Adrenal gland (tissue), 12 donors: ENCODE measurements around the gene LCK. TPM values are rescaled to one million over a fixed set of nuclear protein-coding genes. Genes with fewer than 3 reads are reported as not detected.

Experiments used
- DNase-seq, 7 donors: peaks; one replicate each; pipeline ENCODE4 v3.0.0-alpha.2; 2019 to 2020
- H3K27ac ChIP-seq, 5 donors: fragments of 200-600 bp; sonication (generic) in 4 of 5; 1 replicate in 3 of 5; 2 replicates in 2 of 5; pipeline versions ENCODE4 v1.5.1 to v1.8.0; 2016 to 2020; ENCODE audit warnings: mild to moderate bottlenecking in 1 of 5
- H3K27me3 ChIP-seq: fragments of 200-600 bp; 2 replicates; pipeline ENCODE4 v1.8.0; 2021
- H3K36me3 ChIP-seq, 2 donors: fragments of 200-600 bp; replicated peaks in 1 of 2; 1 replicate in 1 of 2; 2 replicates in 1 of 2; pipeline versions ENCODE4 v1.5.1 to v1.8.0; 2018 to 2022
- H3K4me1 ChIP-seq, 2 donors: fragments of 200-600 bp; replicated peaks in 1 of 2; 1 replicate in 1 of 2; 2 replicates in 1 of 2; pipeline versions ENCODE4 v1.5.1 to v1.8.0; 2018 to 2021
- H3K4me3 ChIP-seq, 4 donors: fragments of 200-600 bp; sonication (generic) in 3 of 4; one replicate each; pipeline ENCODE4 v1.5.1; 2016 to 2018
- H3K9me3 ChIP-seq, 3 donors: fragments of 200-600 bp; sonication (generic) in 1 of 3; replicated peaks in 1 of 3; 1 replicate in 2 of 3; 2 replicates in 1 of 3; pipeline versions ENCODE4 v1.5.1 to v1.8.0; 2016 to 2021
- POLR2A ChIP-seq, 2 donors: fragments of 450-650 bp; IDR thresholded peaks; one replicate each; pipeline ENCODE4 v1.6.1; 2017; ENCODE audit warnings: antibody characterized with exemption in 2 of 2, mild to moderate bottlenecking in 2 of 2, moderate library complexity in 1 of 2
- WGBS, 4 donors: extraction: QIAGEN DNeasy Blood & Tissue Kit in 2 of 4; methylation state at CpG; one replicate each; pipeline versions ENCODE4 v1.1.5 to v1.1.7; 2013 to 2017; 5-methylcytosine and 5-hydroxymethylcytosine counted together
- intact Hi-C, 2 donors: fragments of 100-400 bp; cut with DNase I; formaldehyde crosslinking; loops; one replicate each; pipeline versions ENCODE4 v1.14.1 to v1.15.0; 2022 to 2023
- polyA plus RNA-seq, 3 donors: library from polyadenylated mRNA; stranded (reverse); fragments of 200-250 nt in 2 of 3; fragments of 350-450 nt in 1 of 3; fragmentation: Illumina TruSeq in 1 of 3; extraction: RNeasy Lipid Tissue Mini Kit (QIAGEN cat#74804) in 1 of 3; gene quantifications; one replicate each; pipeline ENCODE4 v1.2.3, GENCODE V29; 2013 to 2014
- small RNA-seq, 2 donors: library from RNA; depleted of rRNA; stranded (forward); fragments of <200 nt; gene quantifications; one replicate each; pipeline ENCODE3, GENCODE V24; 2016
- total RNA-seq, 9 donors: library from RNA; depleted of rRNA in 4 of 9; stranded (reverse); fragments of >200 nt in 4 of 9; fragments of 120-200 nt in 1 of 9; fragmentation: NEBNext Ultra II Directional in 1 of 9; extraction: Animal tissue kit (Norgen Biotek cat#: 25700) in 1 of 9; gene quantifications; one replicate each; pipeline versions ENCODE4 v1.1.0 to v1.2.4, GENCODE V29; 2013 to 2023
- TF ChIP-seq, protein P1 (sequence below), 6 experiments: fragments of 450-650 bp in 4 of 6; fragments of 200-600 bp in 2 of 6; sonication (generic) in 1 of 6; IDR thresholded peaks; 1 replicate in 5 of 6; 2 replicates in 1 of 6; pipeline versions ENCODE4 v1.5.1 to v1.8.0; 2016 to 2021; ENCODE audit warnings: antibody characterized with exemption in 6 of 6, mild to moderate bottlenecking in 2 of 6, moderate library complexity in 1 of 6
- donor health status: healthy with polysubstance abuse.
- donor health status: Bipolar disorder and iron deficiency.
- donor health status: DM: yes; HTN: yes; CAD: no.
- donor health status: DM: no; HTN: no; CAD: no.
- donor health status: DM: no; HTN: no; CAD: no.
- donor health status: DM: yes; HTN: yes; CAD: no.

The LCK gene
- total and polyA plus RNA-seq, 12 donors, result 0.30 to 2.9 (median 1.8) TPM

DNA sequence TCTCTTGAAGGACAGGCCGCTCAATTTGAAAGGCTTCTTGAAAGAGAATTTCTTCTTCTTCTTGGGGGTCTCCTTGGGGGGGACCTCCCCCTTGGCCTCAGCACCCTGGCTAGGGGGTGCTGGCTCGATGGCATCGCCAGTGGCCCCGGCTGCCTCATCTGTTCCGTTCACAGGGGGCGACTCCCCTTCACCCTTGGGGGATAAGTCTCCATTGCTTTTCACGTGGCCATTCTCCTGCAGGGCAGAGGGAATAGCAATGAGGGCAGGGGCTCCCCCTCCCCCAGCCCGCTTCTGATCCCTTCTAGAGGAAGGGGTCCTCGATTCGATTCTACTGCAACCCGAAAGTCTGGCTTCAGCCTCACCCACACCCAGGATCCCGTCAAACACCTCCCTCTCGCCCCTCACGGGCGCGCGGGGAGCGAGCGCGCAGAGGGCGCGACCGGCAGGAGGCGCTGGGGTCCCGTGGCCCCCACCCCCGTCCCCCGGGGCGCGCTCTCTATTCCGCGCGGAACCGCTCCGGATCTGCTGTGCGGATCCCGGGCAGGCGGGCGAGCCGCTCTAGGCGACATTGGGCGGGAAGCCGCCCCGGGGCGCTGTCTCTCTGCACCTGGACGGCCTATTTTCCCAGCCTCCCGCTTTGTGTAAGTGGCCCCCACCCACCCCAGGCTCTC, 83.9 kb downstream of the LCK start:
- Histone ChIP-seq H3K27me3 (no peaks in the 10 kb centered on the region), H3K27ac (peak overlapping the region in 3 of 5 donors; percentile 49 to 81 (median 51)), H3K9me3 (no peaks in the 10 kb centered on the region), H3K4me1 (peaks cover 6 to 27% of the 10 kb centered on the region in 2 donors), H3K36me3 (peaks cover 0 to 37% of the 10 kb centered on the region in 2 donors), H3K4me3 (peak overlapping the region in 3 of 4 donors; percentile 6 to 91 (median 40))
- peak in 6 of 7 donors; percentile 59 to 73 (median 62) for DNase-seq
- 1 to 24% (median 3%) methylated on average over 5 to 46 of the region's 46 CpGs for WGBS, 4 donors
- TF ChIP-seq, protein P1, sequence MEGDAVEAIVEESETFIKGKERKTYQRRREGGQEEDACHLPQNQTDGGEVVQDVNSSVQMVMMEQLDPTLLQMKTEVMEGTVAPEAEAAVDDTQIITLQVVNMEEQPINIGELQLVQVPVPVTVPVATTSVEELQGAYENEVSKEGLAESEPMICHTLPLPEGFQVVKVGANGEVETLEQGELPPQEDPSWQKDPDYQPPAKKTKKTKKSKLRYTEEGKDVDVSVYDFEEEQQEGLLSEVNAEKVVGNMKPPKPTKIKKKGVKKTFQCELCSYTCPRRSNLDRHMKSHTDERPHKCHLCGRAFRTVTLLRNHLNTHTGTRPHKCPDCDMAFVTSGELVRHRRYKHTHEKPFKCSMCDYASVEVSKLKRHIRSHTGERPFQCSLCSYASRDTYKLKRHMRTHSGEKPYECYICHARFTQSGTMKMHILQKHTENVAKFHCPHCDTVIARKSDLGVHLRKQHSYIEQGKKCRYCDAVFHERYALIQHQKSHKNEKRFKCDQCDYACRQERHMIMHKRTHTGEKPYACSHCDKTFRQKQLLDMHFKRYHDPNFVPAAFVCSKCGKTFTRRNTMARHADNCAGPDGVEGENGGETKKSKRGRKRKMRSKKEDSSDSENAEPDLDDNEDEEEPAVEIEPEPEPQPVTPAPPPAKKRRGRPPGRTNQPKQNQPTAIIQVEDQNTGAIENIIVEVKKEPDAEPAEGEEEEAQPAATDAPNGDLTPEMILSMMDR (IDR thresholded peaks at IDR 0.05), result peak; percentile 30 to 67 (median 59)
- no peak for TF ChIP-seq POLR2A (IDR thresholded peaks at IDR 0.05)
- intact Hi-C loops, result no loop called here

DNA sequence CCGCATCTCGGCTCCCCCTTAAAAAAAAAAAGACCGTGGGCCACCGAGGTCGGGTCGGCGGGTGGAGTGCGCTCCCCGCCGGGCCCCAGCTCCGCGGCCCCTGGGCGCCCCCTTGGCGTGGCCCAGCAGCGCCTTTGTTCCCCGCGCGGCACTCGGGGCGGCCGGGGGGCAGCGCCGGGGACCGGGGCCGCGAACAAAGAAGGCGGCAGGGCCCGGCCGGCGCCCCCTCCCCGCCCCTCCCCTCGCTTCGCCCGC, 84.4 kb downstream of the LCK start:
- intact Hi-C loops, result no loop called here
- 0 to 3% (median 1%) methylated on average over 11 to 34 of the region's 34 CpGs; no CpG with 5 or more reads in 1 of the 4 donors for WGBS, 4 donors
- H3K27me3 ChIP-seq, result no peaks in the 10 kb centered on the region
- peaks cover 6 to 27% of the 10 kb centered on the region in 2 donors for H3K4me1 ChIP-seq
- H3K36me3 ChIP-seq, result peaks cover 0 to 33% of the 10 kb centered on the region in 2 donors
- DNase-seq, result no peak
- TF ChIP-seq, protein P1 (IDR thresholded peaks at IDR 0.05), result no peak
- TF ChIP-seq POLR2A (IDR thresholded peaks at IDR 0.05), result no peak
- H3K9me3 ChIP-seq, result no peaks in the 10 kb centered on the region
- H3K4me3 ChIP-seq, result peak overlapping the region in 3 of 4 donors; percentile 33 to 91 (median 40)
- peak overlapping the region in 3 of 5 donors; percentile 49 to 81 (median 51) for H3K27ac ChIP-seq

Small RNAs within 50 kb of the gene (small RNA-seq; reads per million reads assigned to genes)
- 0 reads per million in 2 donors for gene RF00017
- gene RF00019, result 0 reads per million in 2 donors

Other genes starting within 250 kb of the LCK start
- 100 to 1,000 TPM in 1 of 9 donors, 10 to 100 TPM in 8; 50.1 to 108 (median 77.1) TPM for gene KHDRBS1, start 237.4 kb upstream of the LCK start, total RNA-seq
- gene KHDRBS1, start 237.4 kb upstream of the LCK start, polyA plus RNA-seq, result 10 to 100 TPM; 37.3 to 88.2 (median 43.7) TPM
- gene TMEM39B, start 178.3 kb upstream of the LCK start, total RNA-seq, result 10 to 100 TPM in 4 of 9 donors, 1 to 10 TPM in 5; 4.4 to 17.4 (median 8.9) TPM
- gene TMEM39B, start 178.3 kb upstream of the LCK start, polyA plus RNA-seq, result 10 to 100 TPM in 2 of 3 donors, 1 to 10 TPM in 1; 9.2 to 15.1 (median 14.2) TPM
- gene KPNA6, start 143.2 kb upstream of the LCK start, total RNA-seq, result 10 to 100 TPM; 39.3 to 86.6 (median 71.5) TPM
- 10 to 100 TPM in 1 of 3 donors, 1 to 10 TPM in 2; 9.3 to 31.2 (median 9.5) TPM for gene KPNA6, start 143.2 kb upstream of the LCK start, polyA plus RNA-seq
- gene TXLNA, start 71.6 kb upstream of the LCK start, total RNA-seq, result 10 to 100 TPM; 52.7 to 97.4 (median 66.1) TPM
- gene TXLNA, start 71.6 kb upstream of the LCK start, polyA plus RNA-seq, result 10 to 100 TPM; 14.9 to 51.0 (median 25.7) TPM
- gene CCDC28B, start 50.7 kb upstream of the LCK start, total RNA-seq, result 10 to 100 TPM; 11.4 to 34.0 (median 20.5) TPM
- gene CCDC28B, start 50.7 kb upstream of the LCK start, polyA plus RNA-seq, result 10 to 100 TPM in 2 of 3 donors, 1 to 10 TPM in 1; 3.4 to 47.7 (median 42.6) TPM
- 1 to 10 TPM; 1.5 to 3.6 (median 2.7) TPM for gene IQCC, start 45.6 kb upstream of the LCK start, total RNA-seq
- 1 to 10 TPM; 3.1 to 3.9 (median 3.6) TPM for gene IQCC, start 45.6 kb upstream of the LCK start, polyA plus RNA-seq
- gene DCDC2B, start 42.2 kb upstream of the LCK start, total RNA-seq, result not detected
- gene DCDC2B, start 42.2 kb upstream of the LCK start, polyA plus RNA-seq, result not detected
- 10 to 100 TPM in 7 of 9 donors, 1 to 10 TPM in 2; 2.1 to 27.1 (median 16.3) TPM for gene TMEM234, start 28.9 kb upstream of the LCK start, total RNA-seq
- gene TMEM234, start 28.9 kb upstream of the LCK start, polyA plus RNA-seq, result 10 to 100 TPM; 10.2 to 57.7 (median 34.6) TPM
- 100 to 1,000 TPM; 187 to 672 (median 202) TPM for gene EIF3I, start 28.9 kb upstream of the LCK start, total RNA-seq
- gene EIF3I, start 28.9 kb upstream of the LCK start, polyA plus RNA-seq, result 100 to 1,000 TPM; 196 to 312 (median 294) TPM
- 10 to 100 TPM in 8 of 9 donors, 1 to 10 TPM in 1; 3.2 to 34.5 (median 26.0) TPM for gene FAM167B, start 4.0 kb upstream of the LCK start, total RNA-seq
- gene FAM167B, start 4.0 kb upstream of the LCK start, polyA plus RNA-seq, result 10 to 100 TPM in 2 of 3 donors, 1 to 10 TPM in 1; 5.8 to 58.2 (median 30.0) TPM
- gene HDAC1, start 40.8 kb downstream of the LCK start, total RNA-seq, result 10 to 100 TPM; 52.2 to 95.2 (median 76.9) TPM
- 10 to 100 TPM; 54.4 to 70.1 (median 59.6) TPM for gene HDAC1, start 40.8 kb downstream of the LCK start, polyA plus RNA-seq
- gene MARCKSL1, start 85.0 kb downstream of the LCK start, total RNA-seq, result 10 to 100 TPM; 24.2 to 82.2 (median 49.0) TPM
- gene MARCKSL1, start 85.0 kb downstream of the LCK start, polyA plus RNA-seq, result 10 to 100 TPM; 34.4 to 54.8 (median 49.2) TPM
- 10 to 100 TPM in 3 of 9 donors, 1 to 10 TPM in 6; 1.3 to 12.8 (median 6.5) TPM for gene FAM229A, start 111.2 kb downstream of the LCK start, total RNA-seq
- 100 to 1,000 TPM in 1 of 3 donors, 10 to 100 TPM in 1, 1 to 10 TPM in 1; 1.6 to 110 (median 56.7) TPM for gene FAM229A, start 111.2 kb downstream of the LCK start, polyA plus RNA-seq
- gene TSSK3, start 111.3 kb downstream of the LCK start, total RNA-seq, result 1 to 10 TPM in 6 of 9 donors, under 1 TPM in 2, not detected in 1; 0.69 to 5.3 (median 2.1) TPM
- 1 to 10 TPM in 2 of 3 donors, under 1 TPM in 1; 0.84 to 2.1 (median 1.2) TPM for gene TSSK3, start 111.3 kb downstream of the LCK start, polyA plus RNA-seq
- 100 to 1,000 TPM in 8 of 9 donors, 10 to 100 TPM in 1; 95.5 to 153 (median 117) TPM for gene BSDC1, start 143.2 kb downstream of the LCK start, total RNA-seq
- 10 to 100 TPM; 47.9 to 80.2 (median 63.9) TPM for gene BSDC1, start 143.2 kb downstream of the LCK start, polyA plus RNA-seq
- under 1 TPM in 7 of 9 donors, not detected in 2; under 0.01 to 0.89 (median 0.15) TPM for gene ZBTB8B, start 213.8 kb downstream of the LCK start, total RNA-seq
- gene ZBTB8B, start 213.8 kb downstream of the LCK start, polyA plus RNA-seq, result under 1 TPM; 0.03 to 0.09 (median 0.08) TPM